GM18951 (cell line): ENCODE results near the gene VEZF1.

Source experiments
- POLR2A ChIP-seq: IDR thresholded peaks from 4 replicates; pipeline ENCODE4 v1.6.1; 2011; ENCODE audit warnings: mild to moderate bottlenecking; ENCODE audit not compliant: insufficient read length, insufficient read depth; ENCODE audit errors: extremely low read depth
- in situ Hi-C: fragments of 300-500 bp; cut with MboI; formaldehyde crosslinking; loops from one replicate; pipeline ENCODE4 v1.12.0; 2022; ENCODE audit warnings: low sequenced_read_pairs, mixed read lengths, inconsistent platforms; ENCODE audit not compliant: unreplicated experiment

Gene VEZF1

GRCh38 chr17:57993471-57994365, 5.7 kb upstream of the VEZF1 start:
- peak; percentile 6 for TF ChIP-seq POLR2A
- in situ Hi-C loops, result no loop called here

GRCh38 chr17:57991537-57991936, 3.5 kb upstream of the VEZF1 start:
- no peak for TF ChIP-seq POLR2A
- in situ Hi-C loops, result no loop called here

GRCh38 chr17:57990037-57990436, 2.0 kb upstream of the VEZF1 start:
- in situ Hi-C loops, result no loop called here
- TF ChIP-seq POLR2A, result no peak

GRCh38 chr17:57988301-57989250, 522 bp upstream of the VEZF1 start:
- TF ChIP-seq POLR2A, result peak; percentile 80
- in situ Hi-C loops, result no loop called here

- no peak for TF ChIP-seq POLR2A
- in situ Hi-C loops, result no loop called here
Observed at GRCh38 chr17:57986841-57987580, 1.0 kb downstream of the VEZF1 start.

GRCh38 chr17:57985675-57985974, 2.4 kb downstream of the VEZF1 start:
- in situ Hi-C loops, result no loop called here
- TF ChIP-seq POLR2A, result no peak

- TF ChIP-seq POLR2A, result no peak
- in situ Hi-C loops, result no loop called here
Observed at GRCh38 chr17:57984936-57985674, 2.9 kb downstream of the VEZF1 start.

- TF ChIP-seq POLR2A, result no peak
- in situ Hi-C loops, result no loop called here
Observed at GRCh38 chr17:57984261-57984890, 3.7 kb downstream of the VEZF1 start.

- TF ChIP-seq POLR2A, result no peak
- in situ Hi-C loops, result no loop called here
Observed at GRCh38 chr17:57983446-57983845, 4.6 kb downstream of the VEZF1 start.

GRCh38 chr17:57982452-57983170, 5.4 kb downstream of the VEZF1 start:
- in situ Hi-C loops, result no loop called here
- TF ChIP-seq POLR2A, result no peak

- no peak for TF ChIP-seq POLR2A
- in situ Hi-C loops, result no loop called here
Observed at GRCh38 chr17:57980522-57980921, 7.5 kb downstream of the VEZF1 start.
